GM18526 (cell line): ENCODE data around the gene SLC15A2.

ENCODE experiments used
- POLR2A ChIP-seq: IDR thresholded peaks from 3 replicates; pipeline ENCODE4 v1.6.1; 2011; ENCODE audit not compliant: insufficient read length; ENCODE audit errors: extremely low read depth

The SLC15A2 gene

DNA sequence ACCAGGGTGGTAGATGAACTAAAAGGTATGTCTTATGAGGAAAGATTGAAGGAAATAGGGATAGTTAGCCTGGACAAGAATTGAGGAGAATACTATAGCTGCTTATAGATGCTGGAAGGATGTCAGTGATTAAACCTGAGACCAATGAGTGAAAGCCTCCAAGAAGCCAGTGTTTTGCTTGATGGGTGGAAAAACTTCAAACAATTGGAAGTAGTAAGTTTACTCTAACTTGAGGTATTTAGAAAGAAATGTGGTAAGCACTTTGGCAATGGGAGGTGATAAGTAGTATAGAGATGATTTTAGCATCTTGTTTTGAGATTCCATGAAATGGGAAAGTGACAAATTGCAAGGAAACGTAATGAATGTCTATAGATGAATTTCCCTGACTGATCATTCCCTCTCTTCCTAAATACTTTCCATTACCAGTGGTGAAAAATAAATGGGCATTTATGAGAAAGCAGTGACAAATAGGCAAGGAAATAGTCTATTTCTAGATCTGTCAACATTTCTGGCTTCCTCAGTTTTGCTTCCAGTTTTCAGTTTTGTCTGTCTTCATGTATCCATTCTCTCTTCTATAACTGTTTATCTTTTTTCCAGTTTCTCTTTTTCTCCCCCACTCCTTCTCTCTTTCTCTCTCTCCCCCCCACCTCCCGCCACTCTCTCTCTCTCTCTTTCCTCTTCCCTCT is 19.2 kb downstream of the SLC15A2 start:
- no peak for TF ChIP-seq POLR2A

DNA sequence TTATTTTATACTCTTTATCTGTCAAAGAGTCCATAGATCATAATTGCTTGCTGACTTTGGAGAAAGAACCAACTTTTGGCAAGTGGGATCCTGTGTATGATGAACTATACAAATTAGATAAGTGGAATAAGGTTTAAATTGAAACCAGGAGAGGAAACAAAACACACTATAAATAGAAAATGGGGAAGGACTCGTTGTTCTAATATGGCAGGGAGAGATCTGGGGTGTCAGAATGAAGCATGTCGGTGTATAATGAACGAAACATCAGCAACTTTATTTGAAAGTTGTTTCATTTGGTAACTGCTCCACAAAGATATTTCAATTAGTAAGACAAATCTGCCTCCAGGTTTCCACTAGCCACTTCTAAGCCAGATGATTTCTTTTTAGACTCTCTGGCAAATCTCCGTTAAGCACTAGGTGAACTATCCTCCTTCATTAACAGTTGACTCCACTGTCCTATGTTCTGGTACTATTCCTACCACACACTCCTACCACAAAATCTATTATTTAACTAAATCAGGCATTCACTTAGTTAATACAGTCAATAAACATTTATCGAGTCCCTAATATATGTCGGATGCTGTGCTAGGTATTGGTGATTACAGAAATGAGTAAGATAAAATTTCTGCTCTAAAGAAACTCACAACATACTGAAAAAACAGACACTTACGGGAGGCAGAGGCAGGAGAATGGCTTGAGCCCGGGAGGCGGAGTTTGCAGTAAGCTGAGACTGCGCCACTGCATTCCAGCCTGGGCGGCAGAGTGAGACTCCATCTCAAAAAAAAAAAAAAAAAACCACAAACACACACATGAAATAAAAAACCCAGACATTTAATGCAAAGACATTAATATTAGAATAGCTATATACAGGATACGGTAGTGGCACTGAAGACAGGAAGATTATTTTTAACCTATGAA is 20.1 kb downstream of the SLC15A2 start:
- no peak for TF ChIP-seq POLR2A

DNA sequence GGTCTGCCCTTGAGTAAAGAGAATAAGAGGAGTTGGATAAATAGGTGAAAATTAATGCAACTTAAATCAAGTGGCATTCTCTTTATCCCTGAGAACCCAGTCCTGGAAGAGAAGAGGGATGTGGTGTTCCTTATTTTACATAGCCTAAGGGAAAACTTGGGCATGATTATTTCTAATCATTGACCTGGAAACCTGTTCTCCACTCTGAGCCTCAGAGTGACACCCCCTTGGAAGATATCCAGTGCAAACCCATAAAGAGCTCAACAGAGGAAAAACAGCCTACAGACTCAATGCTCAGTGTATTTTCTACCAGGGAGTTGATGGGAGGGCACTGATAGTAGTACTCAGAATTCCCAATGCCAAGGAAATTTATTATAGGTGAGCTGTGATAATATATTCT is 22.0 kb downstream of the SLC15A2 start:
- no peak for TF ChIP-seq POLR2A

DNA sequence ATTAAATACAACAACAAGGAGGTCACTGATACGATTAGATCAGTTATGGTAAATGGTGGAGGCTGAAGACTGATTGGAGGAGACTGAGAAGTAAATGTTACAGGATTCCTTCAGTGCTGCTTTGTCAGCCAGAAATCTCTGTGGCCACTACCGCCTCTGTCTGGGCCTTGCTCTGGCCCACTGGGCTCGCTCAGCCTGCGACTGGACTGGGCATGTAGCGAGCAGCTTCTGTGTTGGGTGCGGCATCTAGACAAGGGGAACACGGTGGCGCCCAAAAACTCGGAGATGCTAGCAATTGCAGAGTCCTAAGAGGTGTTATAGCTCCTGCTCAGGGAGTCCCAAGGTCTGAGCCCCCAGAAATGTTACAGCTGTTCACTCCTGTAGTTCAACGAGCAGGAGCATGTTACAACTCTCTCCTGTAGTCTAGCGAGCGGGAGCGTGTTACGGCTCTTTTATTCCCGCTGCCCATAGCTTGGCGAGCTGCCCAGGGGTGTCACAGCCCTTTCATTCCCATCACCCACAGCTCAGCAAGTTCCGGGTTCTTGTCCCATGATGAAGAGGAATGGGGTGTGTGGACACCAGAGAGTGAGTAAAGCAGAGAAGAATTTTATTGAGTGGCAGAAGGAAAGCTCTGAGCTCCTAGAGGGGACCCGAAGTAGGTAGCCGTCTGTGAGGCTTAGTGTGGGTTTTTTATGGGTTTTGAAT is 24.7 kb downstream of the SLC15A2 start:
- TF ChIP-seq POLR2A = no peak

DNA sequence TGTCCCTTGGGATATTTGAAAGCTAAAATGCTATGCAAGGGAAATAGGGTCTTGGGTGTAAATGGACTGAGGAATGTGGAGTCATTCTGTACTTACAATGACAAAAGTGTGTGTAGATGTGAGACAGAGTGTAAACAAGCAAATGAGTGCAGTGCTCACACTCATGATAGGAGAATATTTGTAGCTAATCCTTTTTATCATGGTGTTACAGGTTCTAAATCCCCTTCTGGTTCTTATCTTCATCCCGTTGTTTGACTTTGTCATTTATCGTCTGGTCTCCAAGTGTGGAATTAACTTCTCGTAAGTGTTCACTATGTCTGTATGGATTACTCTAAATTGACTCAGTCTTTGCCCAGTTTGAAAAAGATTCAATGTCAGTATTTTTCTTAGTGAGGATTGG is 30.5 kb downstream of the SLC15A2 start:
- TF ChIP-seq POLR2A = no peak

DNA sequence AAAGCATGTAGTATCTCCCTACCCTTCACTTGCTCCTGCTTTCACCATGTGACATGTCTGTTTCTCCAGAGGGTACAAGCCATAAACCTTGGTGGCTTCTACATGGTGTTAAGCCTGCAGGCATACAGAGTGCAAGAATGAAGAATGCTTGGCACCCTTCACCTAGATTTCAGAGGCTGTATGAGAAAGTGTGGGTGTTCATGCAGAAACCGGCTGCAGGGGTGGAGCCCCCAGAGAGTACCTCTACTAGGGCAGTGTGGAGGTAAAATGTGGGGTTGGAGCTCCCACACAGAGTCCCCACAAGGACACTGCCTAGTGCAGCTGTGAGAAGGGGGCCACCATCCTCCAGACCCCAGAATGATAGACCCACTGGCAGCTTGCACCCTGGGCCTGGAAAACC is 32.2 kb downstream of the SLC15A2 start:
- no peak for TF ChIP-seq POLR2A

DNA sequence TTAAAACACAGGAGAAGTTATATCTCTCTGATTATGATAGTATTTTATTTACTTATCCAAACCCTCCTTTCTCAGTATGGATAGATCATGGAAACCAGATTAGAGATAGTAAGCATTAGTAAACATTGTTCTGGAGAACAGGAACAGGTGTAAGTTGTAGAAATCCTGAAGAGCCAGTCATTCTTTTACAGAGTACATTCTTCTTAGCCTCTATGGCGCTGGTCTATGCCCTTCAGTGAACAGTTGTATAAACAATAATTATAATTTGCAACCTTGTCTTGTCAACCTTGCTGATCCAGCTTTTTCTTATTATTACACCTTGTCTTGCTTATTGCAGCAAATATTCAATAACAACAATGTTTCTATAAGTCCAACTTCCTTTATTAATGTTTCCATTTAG is 47.4 kb downstream of the SLC15A2 start:
- TF ChIP-seq POLR2A = no peak

DNA sequence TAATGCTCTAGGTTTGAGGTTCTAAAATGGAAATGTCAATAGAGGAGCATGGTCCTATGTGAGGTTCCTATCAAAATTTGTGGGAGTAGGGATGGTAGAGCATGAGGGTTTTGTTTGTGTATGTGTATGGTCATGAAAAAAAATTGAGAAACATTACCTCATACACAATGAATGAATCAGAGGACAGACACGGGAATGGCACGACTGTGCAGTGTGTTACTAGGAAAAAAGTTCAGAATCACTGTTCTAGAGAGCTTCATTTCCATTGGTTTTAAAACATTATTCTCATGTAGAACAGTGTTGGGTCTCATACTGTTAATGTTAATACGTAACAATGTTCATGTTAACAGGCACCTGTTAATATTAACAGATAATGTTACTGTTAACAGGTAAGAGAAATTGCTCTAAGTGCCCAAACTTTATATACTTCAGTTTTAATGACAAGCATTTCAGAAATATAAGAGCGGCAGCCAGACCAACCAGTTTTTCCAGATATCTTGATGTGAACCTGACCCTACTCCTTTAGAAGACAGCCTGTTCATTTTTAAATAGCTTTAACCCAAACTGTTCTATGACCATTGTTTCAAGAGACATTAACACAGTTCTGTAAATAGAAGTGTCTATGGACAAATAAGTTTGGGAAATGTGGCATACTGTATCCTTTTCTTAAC is 48.0 kb downstream of the SLC15A2 start:
- no peak for TF ChIP-seq POLR2A

DNA sequence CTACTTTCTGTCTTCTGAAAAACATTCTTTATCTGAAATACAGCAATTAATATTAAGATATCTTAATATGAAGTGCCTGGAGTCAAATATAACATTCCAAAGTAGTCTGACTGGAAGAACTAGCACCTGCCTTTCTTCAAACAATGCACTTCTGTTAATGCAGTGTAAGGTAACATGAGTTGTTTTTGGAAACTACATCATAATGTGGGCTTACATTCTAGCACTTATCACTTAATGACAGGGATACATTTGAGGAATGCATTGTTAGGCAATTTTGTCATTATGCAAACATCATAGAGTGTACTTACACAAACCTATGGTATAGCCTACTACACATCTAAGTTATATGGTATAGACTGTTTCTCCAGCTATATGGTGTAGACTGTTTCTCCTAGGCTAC is 49.2 kb downstream of the SLC15A2 start:
- TF ChIP-seq POLR2A = no peak

DNA sequence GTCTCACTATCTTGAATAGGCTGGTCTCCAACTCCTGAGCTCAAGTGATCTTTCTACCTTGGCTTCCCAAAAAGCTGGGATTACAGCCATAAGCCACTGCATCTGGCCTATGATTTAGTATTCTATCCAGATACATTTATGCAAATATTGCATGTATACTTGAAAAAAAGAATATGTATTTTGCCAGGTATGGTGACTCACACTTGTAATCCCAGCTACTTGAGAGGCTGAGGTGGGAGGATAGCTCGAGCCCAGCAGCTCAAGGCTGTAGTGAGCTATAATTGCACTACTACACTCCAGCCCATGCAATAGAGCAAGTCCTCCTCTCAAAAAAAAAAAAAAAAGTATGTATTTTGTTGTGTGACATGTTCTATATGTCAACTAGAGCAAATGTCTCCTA is 54.4 kb downstream of the SLC15A2 start:
- TF ChIP-seq POLR2A = no peak

DNA sequence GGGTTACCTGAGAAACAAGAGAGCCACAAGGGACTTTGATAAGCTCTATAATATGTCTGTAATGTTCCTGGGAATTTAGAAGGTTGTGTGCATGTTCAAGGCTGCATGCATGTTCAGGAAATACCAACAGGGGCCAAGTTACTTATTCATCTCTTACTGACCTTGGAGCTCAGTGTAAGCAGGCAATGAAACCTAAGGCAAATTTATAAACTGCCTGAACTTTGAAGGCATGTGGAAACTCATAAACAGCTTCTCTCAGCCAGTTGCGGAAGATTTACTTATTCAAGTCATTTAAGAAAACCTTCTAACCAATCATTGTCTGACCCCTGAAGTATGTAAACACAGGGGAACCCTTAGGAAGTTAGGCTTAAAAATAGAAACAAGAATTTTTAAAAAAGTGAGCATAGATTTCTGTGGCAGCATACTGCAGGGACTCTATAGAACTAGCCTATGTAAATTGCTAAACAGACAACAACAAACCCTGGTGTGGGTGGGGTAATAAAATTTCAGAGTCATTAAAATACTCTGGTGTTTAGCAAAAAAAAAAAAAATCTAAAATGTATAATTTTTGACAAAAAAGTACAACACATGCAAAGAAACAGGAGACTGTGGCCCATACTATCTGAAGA is 57.2 kb downstream of the SLC15A2 start:
- no peak for TF ChIP-seq POLR2A

DNA sequence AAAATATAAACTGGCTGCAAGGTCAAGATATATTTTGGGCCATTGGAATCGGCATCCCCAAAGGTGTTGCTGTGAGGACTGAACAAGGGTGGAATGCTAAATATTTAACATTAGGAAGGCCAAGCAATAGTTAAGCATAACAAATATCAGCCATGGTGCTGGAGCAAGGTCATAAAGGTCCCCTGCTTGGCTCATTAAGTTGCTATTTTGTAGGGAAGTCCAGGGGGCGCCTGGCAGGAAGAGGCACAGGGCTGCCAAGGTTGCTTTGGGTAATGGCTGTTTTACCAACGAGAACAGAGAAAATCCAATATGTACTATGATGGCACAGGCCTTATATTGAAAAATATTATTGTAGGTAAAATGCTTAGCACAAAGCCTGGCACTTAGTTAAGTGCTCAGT is 62.2 kb downstream of the SLC15A2 start:
- no peak for TF ChIP-seq POLR2A

DNA sequence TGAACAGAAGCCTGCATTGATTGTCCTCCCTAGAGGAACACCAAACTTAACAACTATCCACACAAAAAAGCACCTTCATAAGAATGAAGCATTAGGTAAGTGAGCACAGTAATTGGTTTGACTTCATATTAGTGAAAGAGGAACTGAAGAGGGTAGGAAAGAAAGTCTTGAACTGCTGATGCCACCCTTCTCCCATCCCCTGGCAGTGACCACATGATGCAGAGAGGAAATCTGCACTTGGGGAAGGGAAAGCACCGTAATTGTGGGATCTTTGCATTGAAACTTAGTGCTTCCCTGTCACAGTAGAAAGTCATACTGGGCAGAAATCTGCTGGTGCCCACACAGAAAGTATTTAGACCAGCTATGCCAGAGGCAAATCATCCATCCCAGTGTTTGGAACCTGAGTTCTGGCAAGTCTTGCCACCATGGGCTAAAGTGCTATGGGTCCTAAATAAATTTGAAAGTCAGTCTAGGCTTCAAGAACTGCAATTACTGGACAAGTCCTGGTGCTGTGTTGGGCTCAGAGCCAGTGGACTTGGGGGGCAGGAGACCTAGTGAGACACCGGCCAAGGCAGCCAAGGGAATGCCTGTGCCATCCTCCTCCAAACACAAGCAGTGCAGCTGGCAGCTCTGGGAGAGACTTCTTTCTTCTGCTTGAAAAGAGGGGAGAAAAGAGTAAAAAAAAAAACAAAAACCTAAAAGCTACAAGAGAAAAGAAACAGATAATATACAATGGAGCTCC is 63.6 kb downstream of the SLC15A2 start:
- no peak for TF ChIP-seq POLR2A

DNA sequence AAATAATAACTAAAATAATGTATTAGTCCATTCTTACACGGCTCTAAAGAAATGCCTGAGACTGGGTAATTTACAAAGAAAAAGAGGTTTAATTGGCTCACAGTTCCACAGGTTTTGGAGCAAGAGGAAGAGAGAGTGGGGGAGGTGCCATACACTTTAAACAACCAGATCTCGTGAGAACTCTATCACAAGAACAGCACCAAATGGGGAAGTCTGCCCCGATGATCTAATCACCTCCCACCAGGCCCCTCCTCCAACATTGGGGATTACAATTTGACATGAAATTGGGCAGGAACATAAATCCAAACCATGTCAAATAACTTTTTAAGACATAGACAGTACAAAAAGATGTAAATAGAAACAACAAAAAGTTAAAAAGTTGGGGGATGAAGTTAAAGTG is 64.6 kb downstream of the SLC15A2 start:
- TF ChIP-seq POLR2A = no peak
